ENCODE data around the gene NKX6-1. TPM values are rescaled to one million over a fixed set of nuclear protein-coding genes. Genes with fewer than 3 reads are reported as not detected.

Gene NKX6-1
- polyA plus RNA-seq, 1 of the 3 experiments (the other 2 are of a cell fraction) = not detected

- no peak overlapping the region for H2AFZ ChIP-seq (ENCODE audit: low read depth)
- no peak for TF ChIP-seq GABPA (IDR thresholded peaks at IDR 0.05; ENCODE audit: low read depth)
- TF ChIP-seq, protein P1, sequence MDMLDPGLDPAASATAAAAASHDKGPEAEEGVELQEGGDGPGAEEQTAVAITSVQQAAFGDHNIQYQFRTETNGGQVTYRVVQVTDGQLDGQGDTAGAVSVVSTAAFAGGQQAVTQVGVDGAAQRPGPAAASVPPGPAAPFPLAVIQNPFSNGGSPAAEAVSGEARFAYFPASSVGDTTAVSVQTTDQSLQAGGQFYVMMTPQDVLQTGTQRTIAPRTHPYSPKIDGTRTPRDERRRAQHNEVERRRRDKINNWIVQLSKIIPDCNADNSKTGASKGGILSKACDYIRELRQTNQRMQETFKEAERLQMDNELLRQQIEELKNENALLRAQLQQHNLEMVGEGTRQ (IDR thresholded peaks at IDR 0.05; ENCODE audit: borderline replicate concordance, low read depth, low read length) = no peak
- TF ChIP-seq IRF3 (IDR thresholded peaks at IDR 0.05; ENCODE audit: low read depth, low read length) = no peak
- no peak for TF ChIP-seq TCF12 (IDR thresholded peaks at IDR 0.05)
- no peak for TF ChIP-seq RCOR1 (IDR thresholded peaks at IDR 0.05; ENCODE audit: low read length)
- no peak for TF ChIP-seq POLR2AphosphoS5 (IDR thresholded peaks at IDR 0.05; ENCODE audit: low read depth, low read length)
- TF ChIP-seq EZH2phosphoT487 (IDR thresholded peaks at IDR 0.05; ENCODE audit: borderline replicate concordance, low read depth) = no peak
- TF ChIP-seq MXI1 (IDR thresholded peaks at IDR 0.05; ENCODE audit: low read depth, low read length) = no peak
- no peak for TF ChIP-seq RFX5 (IDR thresholded peaks at IDR 0.05; ENCODE audit: low read length)
- no peak for TF ChIP-seq MEF2A (IDR thresholded peaks at IDR 0.05; ENCODE audit: borderline replicate concordance, low read depth)
- no peak for TF ChIP-seq FOXJ3 (CRISPR knock-in tag; IDR thresholded peaks at IDR 0.05)
- ChIA-PET POLR2A (no interaction called here), CTCF (no interaction called here)
- 7% methylated on average over 1 of the region's 1 CpG for WGBS (ENCODE audit: low lambda C conversion rate)
- no peak overlapping the region for H3K27ac ChIP-seq (ENCODE audit: low read depth in 2 of 2, low read length in 1 of 2)
- no peak overlapping the region for H3K4me3 ChIP-seq (ENCODE audit: low read depth in 2 of 2, low read length in 1 of 2)
- no peaks in the 10 kb centered on the region for H3F3A ChIP-seq (replicated peaks; ENCODE audit: insufficient read depth)
- no peaks in the 10 kb centered on the region for H3K4me1 ChIP-seq (ENCODE audit: control insufficient read depth in 1 of 2, insufficient read depth in 2 of 2, low read depth in 1 of 2, low read length in 1 of 2)
- H3K9me2 ChIP-seq = no peaks in the 10 kb centered on the region
- H3K4me2 ChIP-seq = no peak overlapping the region
- no peaks in the 10 kb centered on the region; the same call in 1 of the 2 replicates for H3K9me3 ChIP-seq
- no peaks in the 10 kb centered on the region for H4K20me1 ChIP-seq (ENCODE audit: insufficient read depth)
- H3K27me3 ChIP-seq (ENCODE audit: insufficient read depth) = no peaks in the 10 kb centered on the region
- no peaks in the 10 kb centered on the region for H3K79me2 ChIP-seq (ENCODE audit: insufficient read depth)
- no peaks in the 10 kb centered on the region for H3K36me3 ChIP-seq (replicated peaks in 1 of 2; ENCODE audit: control insufficient read depth in 1 of 2, insufficient read depth in 2 of 2, low read length in 1 of 2)
- no peak for DNase-seq
- no peak overlapping the region for H3K9ac ChIP-seq
Observed at GRCh38 chr4:84459783-84460182, 39.3 kb downstream of the NKX6-1 start.

DNA sequence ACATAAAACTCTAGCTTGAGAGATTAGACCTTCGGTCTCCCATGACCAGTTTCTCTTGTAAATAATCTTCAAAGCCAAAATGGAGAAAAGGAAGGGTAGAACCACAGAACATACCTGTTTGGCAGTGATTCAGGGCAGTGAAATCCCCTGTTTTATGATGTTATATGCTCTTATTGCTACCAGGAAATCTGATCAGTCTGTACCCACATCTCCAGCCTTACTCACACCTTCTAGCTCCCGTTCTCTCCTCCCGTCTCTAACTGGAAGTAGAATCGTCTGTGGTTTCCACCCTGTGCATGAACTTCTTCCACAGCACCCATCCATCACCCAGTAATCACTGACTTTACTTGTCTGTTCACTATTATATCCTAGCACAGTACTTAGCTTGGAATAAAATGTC, 42.9 kb downstream of the NKX6-1 start:
- no peaks in the 10 kb centered on the region for H4K20me1 ChIP-seq (ENCODE audit: insufficient read depth)
- no peak overlapping the region for H3K9ac ChIP-seq
- 3% methylated on average over 4 of the region's 4 CpGs for WGBS (ENCODE audit: low lambda C conversion rate)
- POLR2A ChIA-PET = no interaction called here
- H3K79me2 ChIP-seq (ENCODE audit: insufficient read depth) = no peaks in the 10 kb centered on the region
- no peaks in the 10 kb centered on the region for H3K36me3 ChIP-seq (replicated peaks in 1 of 2; ENCODE audit: control insufficient read depth in 1 of 2, insufficient read depth in 2 of 2, low read length in 1 of 2)
- no peaks in the 10 kb centered on the region for H3K4me1 ChIP-seq (ENCODE audit: control insufficient read depth in 1 of 2, insufficient read depth in 2 of 2, low read depth in 1 of 2, low read length in 1 of 2)
- no peak overlapping the region for H3K4me2 ChIP-seq
- no peak for DNase-seq
- no peak overlapping the region for H2AFZ ChIP-seq (ENCODE audit: low read depth)
- TF ChIP-seq TAF1 (IDR thresholded peaks at IDR 0.05; ENCODE audit: borderline replicate concordance, low read depth, low read length) (no peak), NRF1 (IDR thresholded peaks at IDR 0.05; ENCODE audit: low read depth, low read length) (no peak), TCF12 (IDR thresholded peaks at IDR 0.05) (no peak), POLR2AphosphoS5 (IDR thresholded peaks at IDR 0.05; ENCODE audit: low read depth, low read length) (no peak), SMC3 (IDR thresholded peaks at IDR 0.05; ENCODE audit: low read depth, low read length) (no peak), RAD21 (IDR thresholded peaks at IDR 0.05; ENCODE audit: low read length) (no peak), EP300 (IDR thresholded peaks at IDR 0.05; ENCODE audit: borderline replicate concordance in 1 of 2, low read depth in 1 of 2, low read length in 1 of 2) (no peak), RFX5 (IDR thresholded peaks at IDR 0.05; ENCODE audit: low read length) (no peak)
- H3K27ac ChIP-seq (ENCODE audit: low read depth in 2 of 2, low read length in 1 of 2) = no peak overlapping the region
- CTCF ChIA-PET = no interaction called here
- no peaks in the 10 kb centered on the region for H3F3A ChIP-seq (replicated peaks; ENCODE audit: insufficient read depth)
- no peaks in the 10 kb centered on the region for H3K9me3 ChIP-seq
- H3K9me2 ChIP-seq = no peaks in the 10 kb centered on the region
- no peak overlapping the region for H3K4me3 ChIP-seq (ENCODE audit: low read depth in 2 of 2, low read length in 1 of 2)
- no peaks in the 10 kb centered on the region for H3K27me3 ChIP-seq (ENCODE audit: insufficient read depth)

All from SK-N-SH (cell line).